NCI-H2171 treated with DMSO at 0.1 percent for 48 hours (cell line): ENCODE measurements around the gene DPEP1.
"Not testable (repeated sequence)": the region's sequence is repeated elsewhere in the genome, so short reads cannot be mapped to it uniquely, and the experiment has no call there.

Source experiments
- DNase-seq: peaks from one replicate; lab custom pipeline; 2025; lab: John Stamatoyannopoulos, UW

DPEP1 gene

GRCh38 chr16:89620406-89620841 is 7.0 kb downstream of the DPEP1 start:
- DNase-seq, result no peak

GRCh38 chr16:89621136-89621697 is 7.8 kb downstream of the DPEP1 start:
- DNase-seq, result no peak

GRCh38 chr16:89621698-89622409 is 8.4 kb downstream of the DPEP1 start:
- no peak for DNase-seq

- no peak for DNase-seq
These were observed 10.2 kb downstream of the DPEP1 start for GRCh38 chr16:89623511-89624261.

GRCh38 chr16:89624777-89625761 is 11.6 kb downstream of the DPEP1 start:
- no peak for DNase-seq

- no peak for DNase-seq
These were observed 16.6 kb downstream of the DPEP1 start for GRCh38 chr16:89629827-89630610.

- no peak for DNase-seq
These were observed 19.7 kb downstream of the DPEP1 start for GRCh38 chr16:89633064-89633631.

- DNase-seq, result not testable (repeated sequence)
These were observed 21.3 kb downstream of the DPEP1 start for GRCh38 chr16:89634463-89635385.

GRCh38 chr16:89636663-89637062 is 23.2 kb downstream of the DPEP1 start:
- DNase-seq, result no peak

GRCh38 chr16:89637379-89637778 is 23.9 kb downstream of the DPEP1 start:
- no peak for DNase-seq

- DNase-seq, result no peak
These were observed 25.0 kb downstream of the DPEP1 start for GRCh38 chr16:89638455-89638854.

- DNase-seq, result no peak
These were observed 25.9 kb downstream of the DPEP1 start for GRCh38 chr16:89639385-89639784.

- no peak for DNase-seq
These were observed 28.1 kb downstream of the DPEP1 start for GRCh38 chr16:89641458-89642119.

GRCh38 chr16:89642574-89642973 is 29.1 kb downstream of the DPEP1 start:
- no peak for DNase-seq

GRCh38 chr16:89643769-89644300 is 30.4 kb downstream of the DPEP1 start:
- DNase-seq, result no peak

GRCh38 chr16:89645122-89645521 is 31.7 kb downstream of the DPEP1 start:
- DNase-seq, result no peak

GRCh38 chr16:89646270-89646669 is 32.8 kb downstream of the DPEP1 start:
- DNase-seq, result no peak

GRCh38 chr16:89646906-89647305 is 33.5 kb downstream of the DPEP1 start:
- DNase-seq, result no peak

GRCh38 chr16:89651584-89651983 is 38.1 kb downstream of the DPEP1 start:
- no peak for DNase-seq
